Ishikawa (cell line): ENCODE measurements around the gene CEACAM1.

ENCODE experiments used
- CEBPB ChIP-seq: IDR thresholded peaks from 2 replicates; pipeline ENCODE4 v1.6.1; 2012
- CREB1 ChIP-seq: IDR thresholded peaks from 2 replicates; pipeline ENCODE4 v1.6.1; 2012; ENCODE audit warnings: low read depth
- EGR1 ChIP-seq: IDR thresholded peaks from 2 replicates; pipeline ENCODE4 v1.6.1; 2012
- EP300 ChIP-seq: IDR thresholded peaks from 2 replicates; pipeline ENCODE4 v1.6.1; 2012; ENCODE audit warnings: borderline replicate concordance
- FOXM1 ChIP-seq: IDR thresholded peaks from 2 replicates; pipeline ENCODE4 v1.6.1; 2012; ENCODE audit warnings: low read depth, borderline replicate concordance
- MAX ChIP-seq: IDR thresholded peaks from 2 replicates; pipeline ENCODE4 v1.6.1; 2012
- NFIC ChIP-seq: IDR thresholded peaks from 2 replicates; pipeline ENCODE4 v1.6.1; 2012
- RAD21 ChIP-seq: IDR thresholded peaks from 2 replicates; pipeline ENCODE4 v1.6.1; 2012; ENCODE audit warnings: low read depth
- TAF1 ChIP-seq: IDR thresholded peaks from 2 replicates; pipeline ENCODE4 v1.6.1; 2012; ENCODE audit warnings: low read depth, mild to moderate bottlenecking
- TCF12 ChIP-seq: IDR thresholded peaks from 2 replicates; pipeline ENCODE4 v1.6.1; 2012; ENCODE audit warnings: low read depth
- TEAD4 ChIP-seq: IDR thresholded peaks from 2 replicates; pipeline ENCODE4 v1.6.1; 2012
- YY1 ChIP-seq: IDR thresholded peaks from 2 replicates; pipeline ENCODE4 v1.6.1; 2012; ENCODE audit warnings: low read depth
- ZBTB7A ChIP-seq: IDR thresholded peaks from 2 replicates; pipeline ENCODE4 v1.6.1; 2012; ENCODE audit warnings: low read depth
- TF ChIP-seq, protein P1 (sequence below): IDR thresholded peaks from 2 replicates; pipeline ENCODE4 v1.6.1; 2012
- TF ChIP-seq, protein P2 (sequence below): IDR thresholded peaks from 2 replicates; pipeline ENCODE4 v1.6.1; 2012; ENCODE audit warnings: low read depth, mild to moderate bottlenecking

CEACAM1 gene

DNA sequence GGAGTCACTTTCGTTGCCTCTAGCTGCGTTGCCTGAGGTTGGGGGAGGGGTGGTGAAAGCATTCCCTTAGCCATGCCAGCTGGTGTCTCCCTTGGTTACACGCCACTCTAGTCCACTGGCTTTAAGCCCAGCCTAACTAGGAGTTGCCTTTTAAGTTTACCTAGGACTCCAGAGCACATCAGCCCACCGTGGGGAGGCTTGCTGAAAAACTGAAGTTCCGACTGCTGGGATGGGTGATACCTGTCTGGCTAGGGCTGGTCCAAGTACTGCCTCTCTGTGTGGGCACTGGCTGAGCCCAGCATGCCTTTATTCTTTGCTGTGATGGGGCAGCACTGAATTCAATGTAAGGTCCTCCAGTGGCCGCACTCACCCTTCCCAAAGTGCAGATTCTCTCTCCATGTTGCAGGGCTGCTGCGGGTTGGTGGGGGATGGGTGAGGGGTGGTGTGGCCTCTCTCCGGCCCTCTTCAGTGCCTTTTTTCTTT, 11.8 kb upstream of the CEACAM1 start:
- no peak for TF ChIP-seq CEBPB
- TF ChIP-seq FOXM1: no peak
- TF ChIP-seq EP300: no peak

GRCh38 chr19:42538841-42539709, 10.8 kb upstream of the CEACAM1 start:
- no peak for TF ChIP-seq YY1
- TF ChIP-seq CEBPB: no peak
- no peak for TF ChIP-seq EP300

DNA sequence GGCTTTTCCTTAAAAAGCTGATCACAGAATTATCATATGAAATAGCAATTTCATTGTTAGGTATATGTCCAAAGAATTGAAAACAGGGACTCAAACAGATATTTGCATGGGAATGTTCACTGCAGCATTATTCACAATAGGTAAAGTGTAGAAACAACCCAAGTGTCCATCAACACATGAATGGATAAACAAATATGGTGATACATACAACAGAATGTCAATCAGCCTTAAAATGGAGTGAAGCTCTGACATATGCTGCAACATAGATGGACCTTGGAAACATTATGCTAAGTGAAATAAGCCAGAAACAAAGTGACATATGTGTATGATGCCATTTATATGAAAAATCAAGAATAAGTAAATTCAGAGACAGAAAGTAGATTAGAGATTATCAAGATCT, 6.1 kb upstream of the CEACAM1 start:
- TF ChIP-seq RAD21: no peak
- TF ChIP-seq FOXM1: no peak
- no peak for TF ChIP-seq NFIC

GRCh38 chr19:42532891-42533290, 4.6 kb upstream of the CEACAM1 start:
- TF ChIP-seq TCF12 (no peak), EP300 (no peak)

DNA sequence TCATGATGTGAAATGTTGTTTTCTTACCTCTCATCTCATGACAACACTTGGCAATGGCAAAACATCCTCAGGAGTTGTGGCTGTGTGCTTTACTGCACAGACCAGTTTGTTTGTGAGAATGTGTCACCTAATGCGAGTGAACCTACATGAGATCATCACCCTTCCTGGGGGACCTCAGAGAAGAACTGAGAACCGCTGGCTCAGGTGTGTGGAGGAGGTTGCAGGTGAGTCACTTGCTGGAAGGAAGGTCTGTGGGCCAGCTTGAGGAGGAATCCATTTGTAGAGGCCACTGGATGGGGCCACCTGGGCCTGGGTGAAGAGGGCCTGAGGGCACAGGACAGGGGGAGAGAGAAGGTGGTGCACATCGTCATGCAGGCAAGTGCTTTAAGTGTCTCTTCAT, 3.0 kb upstream of the CEACAM1 start:
- TF ChIP-seq RAD21 (no peak), MAX (no peak), TEAD4 (no peak), FOXM1 (no peak)

DNA sequence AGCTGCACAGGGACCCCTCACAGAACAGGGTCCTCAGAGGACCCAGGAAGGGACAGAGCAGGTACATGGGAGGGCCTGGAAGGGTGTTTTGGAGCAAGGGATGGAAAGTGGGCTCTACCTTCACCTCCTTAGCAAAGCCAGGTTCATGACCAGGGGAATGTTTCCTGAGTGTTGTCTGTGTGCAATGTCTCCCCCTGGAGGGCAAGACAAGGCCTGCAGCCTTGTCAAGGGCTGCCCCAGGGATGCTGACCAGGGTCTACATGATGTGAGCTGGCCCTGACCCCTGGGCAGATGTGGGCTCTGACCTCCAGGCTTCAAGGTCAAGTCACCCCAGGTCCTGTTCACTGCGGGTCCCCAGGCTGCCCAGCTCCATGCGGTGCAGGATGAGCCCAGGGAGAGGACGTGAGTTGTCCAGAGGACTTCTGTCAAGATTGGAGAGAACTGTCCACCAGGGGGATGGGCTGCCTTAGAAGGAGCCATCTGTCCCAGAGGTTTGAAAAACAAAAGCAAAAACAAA, 1.0 kb upstream of the CEACAM1 start:
- TF ChIP-seq ZBTB7A (no peak), RAD21 (peak; percentile 68), TEAD4 (no peak), TCF12 (no peak)

DNA sequence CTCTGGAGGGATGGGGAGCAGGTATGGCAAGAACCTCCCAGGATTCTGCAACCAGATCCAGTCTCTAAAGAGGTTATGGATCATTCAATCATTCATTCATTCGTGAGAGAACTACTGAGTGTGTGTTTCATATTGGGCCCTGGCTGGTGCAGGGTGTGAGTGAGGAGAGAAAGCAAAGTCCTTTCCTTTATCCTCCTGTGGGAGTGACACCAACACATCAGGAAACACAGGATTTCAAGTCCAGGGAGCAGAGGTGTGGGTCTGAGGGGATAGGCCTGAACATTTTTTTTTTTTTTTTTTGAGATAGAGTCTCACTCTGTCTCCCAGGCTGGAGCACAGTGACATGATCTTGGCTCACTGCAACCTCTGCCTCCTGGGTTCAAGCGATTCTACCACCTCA, 3.3 kb downstream of the CEACAM1 start:
- TF ChIP-seq FOXM1 (no peak), TCF12 (no peak), RAD21 (no peak), CEBPB (no peak), TAF1 (no peak), ZBTB7A (no peak), YY1 (no peak), TEAD4 (no peak), CREB1 (no peak), EP300 (no peak), EGR1 (no peak), MAX (no peak), NFIC (no peak)
- TF ChIP-seq, protein P1, sequence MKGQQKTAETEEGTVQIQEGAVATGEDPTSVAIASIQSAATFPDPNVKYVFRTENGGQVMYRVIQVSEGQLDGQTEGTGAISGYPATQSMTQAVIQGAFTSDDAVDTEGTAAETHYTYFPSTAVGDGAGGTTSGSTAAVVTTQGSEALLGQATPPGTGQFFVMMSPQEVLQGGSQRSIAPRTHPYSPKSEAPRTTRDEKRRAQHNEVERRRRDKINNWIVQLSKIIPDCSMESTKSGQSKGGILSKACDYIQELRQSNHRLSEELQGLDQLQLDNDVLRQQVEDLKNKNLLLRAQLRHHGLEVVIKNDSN: no peak
- TF ChIP-seq, protein P2, sequence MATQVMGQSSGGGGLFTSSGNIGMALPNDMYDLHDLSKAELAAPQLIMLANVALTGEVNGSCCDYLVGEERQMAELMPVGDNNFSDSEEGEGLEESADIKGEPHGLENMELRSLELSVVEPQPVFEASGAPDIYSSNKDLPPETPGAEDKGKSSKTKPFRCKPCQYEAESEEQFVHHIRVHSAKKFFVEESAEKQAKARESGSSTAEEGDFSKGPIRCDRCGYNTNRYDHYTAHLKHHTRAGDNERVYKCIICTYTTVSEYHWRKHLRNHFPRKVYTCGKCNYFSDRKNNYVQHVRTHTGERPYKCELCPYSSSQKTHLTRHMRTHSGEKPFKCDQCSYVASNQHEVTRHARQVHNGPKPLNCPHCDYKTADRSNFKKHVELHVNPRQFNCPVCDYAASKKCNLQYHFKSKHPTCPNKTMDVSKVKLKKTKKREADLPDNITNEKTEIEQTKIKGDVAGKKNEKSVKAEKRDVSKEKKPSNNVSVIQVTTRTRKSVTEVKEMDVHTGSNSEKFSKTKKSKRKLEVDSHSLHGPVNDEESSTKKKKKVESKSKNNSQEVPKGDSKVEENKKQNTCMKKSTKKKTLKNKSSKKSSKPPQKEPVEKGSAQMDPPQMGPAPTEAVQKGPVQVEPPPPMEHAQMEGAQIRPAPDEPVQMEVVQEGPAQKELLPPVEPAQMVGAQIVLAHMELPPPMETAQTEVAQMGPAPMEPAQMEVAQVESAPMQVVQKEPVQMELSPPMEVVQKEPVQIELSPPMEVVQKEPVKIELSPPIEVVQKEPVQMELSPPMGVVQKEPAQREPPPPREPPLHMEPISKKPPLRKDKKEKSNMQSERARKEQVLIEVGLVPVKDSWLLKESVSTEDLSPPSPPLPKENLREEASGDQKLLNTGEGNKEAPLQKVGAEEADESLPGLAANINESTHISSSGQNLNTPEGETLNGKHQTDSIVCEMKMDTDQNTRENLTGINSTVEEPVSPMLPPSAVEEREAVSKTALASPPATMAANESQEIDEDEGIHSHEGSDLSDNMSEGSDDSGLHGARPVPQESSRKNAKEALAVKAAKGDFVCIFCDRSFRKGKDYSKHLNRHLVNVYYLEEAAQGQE: no peak

DNA sequence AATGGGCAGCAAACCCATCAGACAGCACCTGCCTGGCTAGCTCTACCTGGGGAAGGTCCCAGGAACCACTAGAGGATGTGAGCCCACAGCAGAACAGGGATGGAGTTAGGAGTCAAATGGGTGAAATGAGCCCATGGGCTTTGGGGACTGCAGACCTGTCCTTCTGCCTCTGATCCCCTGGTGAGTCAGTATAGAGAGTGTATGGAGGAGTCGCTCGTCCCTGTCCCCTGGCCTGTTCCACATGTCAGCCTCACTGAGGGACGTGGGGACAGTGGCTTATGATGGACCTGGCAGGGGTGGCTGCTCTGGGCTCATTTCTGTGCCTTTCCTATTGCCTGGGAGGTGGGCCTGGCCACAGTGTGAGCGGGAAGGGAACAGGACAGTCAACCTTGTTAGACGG, 4.0 kb downstream of the CEACAM1 start:
- TF ChIP-seq CEBPB (no peak), CREB1 (no peak), TAF1 (no peak), EGR1 (no peak), RAD21 (no peak), TEAD4 (no peak), YY1 (no peak), TCF12 (no peak)
